Glutamatergic neuron (in vitro differentiated cells): ENCODE measurements around the gene CRIP1. TPM values are rescaled to one million over a fixed set of nuclear protein-coding genes. Genes with fewer than 3 reads are reported as not detected.

Experiments
- DNase-seq: peaks from one replicate; pipeline ENCODE4 v3.0.0; 2022
- H3K27ac Mint-ChIP-seq: one replicate; pipeline ENCODE4 v1.8.0; 2020; ENCODE audit warnings: mild to moderate bottlenecking, mixed read lengths, inconsistent platforms; ENCODE audit not compliant: unreplicated experiment
- H3K27me3 Mint-ChIP-seq: one replicate; pipeline ENCODE4 v1.8.0; 2020; ENCODE audit warnings: mild to moderate bottlenecking, moderate library complexity, mixed read lengths, inconsistent platforms; ENCODE audit not compliant: unreplicated experiment
- H3K36me3 Mint-ChIP-seq: one replicate; pipeline ENCODE4 v1.8.0; 2020; ENCODE audit warnings: mild to moderate bottlenecking, mixed read lengths, inconsistent platforms; ENCODE audit not compliant: unreplicated experiment
- H3K4me1 Mint-ChIP-seq: one replicate; pipeline ENCODE4 v1.8.0; 2020; ENCODE audit warnings: mild to moderate bottlenecking, low read depth, mixed read lengths, inconsistent platforms; ENCODE audit not compliant: unreplicated experiment
- H3K4me3 Mint-ChIP-seq: one replicate; pipeline ENCODE4 v1.8.0; 2020; ENCODE audit warnings: mild to moderate bottlenecking, mixed read lengths, inconsistent platforms; ENCODE audit not compliant: unreplicated experiment
- H3K9me3 Mint-ChIP-seq: one replicate; pipeline ENCODE4 v1.8.0; 2020; ENCODE audit warnings: mild to moderate bottlenecking, moderate library complexity, mixed read lengths, inconsistent platforms; ENCODE audit not compliant: unreplicated experiment
- total RNA-seq: library from RNA; stranded (reverse); fragmentation: NEBNext Ultra II Directional; extraction: Animal tissue kit (Norgen Biotek cat#: 25700); gene quantifications from one replicate; pipeline ENCODE4 v1.2.1, GENCODE V29; 2021; ENCODE audit not compliant: unreplicated experiment
- TF ChIP-seq, protein P1 (sequence below): fragments of 200-600 bp; sonication (generic); IDR thresholded peaks from one replicate; pipeline ENCODE4 v1.5.0; 2021; ENCODE audit not compliant: partially characterized antibody, unreplicated experiment

CRIP1 gene
- total RNA-seq, 1 donor from 2014 or later, result 49.3 TPM

DNA sequence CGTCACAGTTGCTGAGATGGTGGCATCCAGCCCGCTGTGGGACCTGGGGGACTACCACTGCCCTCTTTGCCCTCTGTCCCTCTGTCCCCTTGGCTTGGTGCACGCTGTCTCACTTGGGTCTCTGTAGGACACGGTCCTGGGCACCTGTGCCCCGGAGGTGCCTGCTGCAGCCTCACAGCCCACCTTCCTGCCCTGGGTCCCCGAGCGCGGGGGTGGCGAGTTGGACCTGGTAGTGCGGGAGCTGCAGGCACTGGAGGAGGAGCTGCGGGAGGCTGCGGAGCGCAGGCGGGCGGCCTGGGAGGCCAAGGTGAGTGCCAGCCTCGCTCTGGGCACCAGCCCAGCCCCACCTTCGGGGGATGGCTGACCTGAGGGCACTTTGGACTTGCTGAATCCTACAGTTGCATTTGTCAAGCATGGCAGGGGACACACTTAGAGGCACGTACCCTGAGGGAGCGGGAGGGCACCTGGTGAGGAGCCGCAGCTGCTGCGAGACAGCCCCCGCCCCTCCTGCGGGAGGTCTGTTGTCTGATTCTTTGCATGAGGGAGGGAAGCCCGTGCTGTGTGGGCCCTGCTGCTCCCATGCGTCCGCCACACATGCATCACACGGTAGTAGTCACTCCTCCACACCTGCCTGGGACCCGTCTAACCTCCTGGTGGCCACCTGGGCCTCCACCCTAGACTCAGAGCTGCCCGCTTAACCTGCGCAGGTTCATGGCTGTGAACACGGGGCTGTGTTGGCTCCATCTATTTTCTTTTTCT, 11.2 kb downstream of the CRIP1 start:
- Mint-ChIP-seq H3K4me3 (peak overlapping the region; percentile 25), H3K27ac (peak overlapping the region; percentile 64), H3K36me3 (no peaks in the 10 kb centered on the region), H3K9me3 (peaks cover 2% of the 10 kb centered on the region), H3K4me1 (peaks cover 3% of the 10 kb centered on the region), H3K27me3 (peaks cover 9% of the 10 kb centered on the region)
- peak; percentile 29 for DNase-seq
- TF ChIP-seq, protein P1, sequence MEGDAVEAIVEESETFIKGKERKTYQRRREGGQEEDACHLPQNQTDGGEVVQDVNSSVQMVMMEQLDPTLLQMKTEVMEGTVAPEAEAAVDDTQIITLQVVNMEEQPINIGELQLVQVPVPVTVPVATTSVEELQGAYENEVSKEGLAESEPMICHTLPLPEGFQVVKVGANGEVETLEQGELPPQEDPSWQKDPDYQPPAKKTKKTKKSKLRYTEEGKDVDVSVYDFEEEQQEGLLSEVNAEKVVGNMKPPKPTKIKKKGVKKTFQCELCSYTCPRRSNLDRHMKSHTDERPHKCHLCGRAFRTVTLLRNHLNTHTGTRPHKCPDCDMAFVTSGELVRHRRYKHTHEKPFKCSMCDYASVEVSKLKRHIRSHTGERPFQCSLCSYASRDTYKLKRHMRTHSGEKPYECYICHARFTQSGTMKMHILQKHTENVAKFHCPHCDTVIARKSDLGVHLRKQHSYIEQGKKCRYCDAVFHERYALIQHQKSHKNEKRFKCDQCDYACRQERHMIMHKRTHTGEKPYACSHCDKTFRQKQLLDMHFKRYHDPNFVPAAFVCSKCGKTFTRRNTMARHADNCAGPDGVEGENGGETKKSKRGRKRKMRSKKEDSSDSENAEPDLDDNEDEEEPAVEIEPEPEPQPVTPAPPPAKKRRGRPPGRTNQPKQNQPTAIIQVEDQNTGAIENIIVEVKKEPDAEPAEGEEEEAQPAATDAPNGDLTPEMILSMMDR, result no peak

DNA sequence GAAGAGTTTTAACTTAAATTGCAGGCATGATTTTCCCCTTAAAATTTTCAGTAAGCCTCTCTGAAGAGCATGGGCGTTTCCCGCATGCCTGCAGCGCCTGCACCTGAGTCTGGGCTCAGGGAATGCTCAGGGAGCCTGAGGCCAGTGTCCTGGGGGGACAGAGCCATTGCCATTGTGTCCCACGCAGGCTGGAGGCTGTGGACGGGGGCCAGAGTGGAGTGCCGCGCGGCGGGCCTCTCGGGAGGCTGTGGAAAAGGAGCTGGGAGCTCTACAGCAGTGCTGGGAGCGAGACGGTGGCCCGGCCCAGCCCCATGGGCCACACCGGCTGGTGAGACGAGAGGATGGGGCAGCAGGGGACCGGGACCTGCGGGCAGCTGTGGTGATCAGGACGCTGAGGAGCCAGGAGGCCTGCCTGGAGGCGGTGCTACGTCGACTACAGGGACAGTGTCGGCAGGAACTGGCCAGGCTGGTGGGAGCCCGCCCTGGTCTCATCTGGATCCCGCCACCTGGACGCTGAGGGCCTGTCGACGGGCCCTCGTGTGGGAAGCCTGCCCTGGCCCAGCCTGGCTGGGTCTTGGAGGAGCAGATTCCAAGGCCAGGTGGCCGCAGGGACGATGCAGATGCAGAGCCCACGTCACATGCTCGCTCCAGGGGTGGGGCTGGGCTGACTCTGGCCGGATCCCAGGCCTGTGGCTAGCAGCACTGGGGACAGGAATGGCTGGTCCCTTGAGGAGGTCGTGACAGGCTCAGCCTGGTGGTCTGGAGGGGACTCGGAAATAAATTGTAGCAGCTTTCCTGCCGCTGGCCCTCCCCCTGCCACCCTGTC, 12.0 kb downstream of the CRIP1 start:
- peaks cover 3% of the 10 kb centered on the region for H3K4me1 Mint-ChIP-seq
- peak; percentile 72 for DNase-seq
- peaks cover 7% of the 10 kb centered on the region for H3K27me3 Mint-ChIP-seq
- H3K27ac Mint-ChIP-seq, result peak overlapping the region; percentile 64
- peaks cover 4% of the 10 kb centered on the region for H3K9me3 Mint-ChIP-seq
- no peaks in the 10 kb centered on the region for H3K36me3 Mint-ChIP-seq
- TF ChIP-seq, protein P1, result no peak
- H3K4me3 Mint-ChIP-seq, result peak overlapping the region; percentile 25

DNA sequence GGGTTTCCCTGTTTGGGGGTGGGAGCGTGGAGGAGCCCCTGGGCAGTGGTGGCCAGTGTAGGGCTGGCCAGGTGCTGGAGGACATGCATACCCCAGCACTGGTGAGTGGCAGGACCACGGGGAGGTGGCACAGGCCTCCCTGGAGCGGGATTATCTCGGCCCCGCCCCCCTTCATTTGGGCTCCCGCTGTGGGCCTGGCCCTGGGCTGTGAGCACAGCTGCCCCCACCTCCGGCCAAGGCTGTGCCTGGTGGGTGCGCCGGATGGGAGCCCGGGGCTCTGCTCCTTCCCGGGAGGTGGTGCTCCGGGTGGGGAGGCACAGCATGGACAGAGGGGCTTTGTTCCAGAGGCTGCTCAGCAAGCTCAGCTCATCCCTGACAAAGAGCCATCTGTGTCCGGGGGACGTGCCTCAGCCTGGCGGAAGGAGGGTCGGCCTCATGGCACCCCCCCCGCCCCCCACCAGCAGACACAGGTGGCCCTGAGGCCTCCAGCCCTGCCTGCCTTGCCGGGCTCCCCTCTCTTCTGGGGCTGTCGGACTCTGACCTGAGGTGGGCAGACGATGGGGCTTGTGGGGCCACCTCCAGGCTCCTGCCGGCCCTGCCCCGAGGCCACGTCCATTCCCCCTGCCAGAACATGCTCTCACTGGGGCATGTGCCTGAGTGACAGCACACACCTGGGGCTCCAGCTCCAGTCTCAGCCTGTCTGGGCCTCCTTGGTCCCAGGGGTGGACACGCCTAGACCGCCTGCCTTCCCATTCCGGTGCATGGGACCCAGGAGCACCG, 12.8 kb downstream of the CRIP1 start:
- H3K27me3 Mint-ChIP-seq, result peaks cover 7% of the 10 kb centered on the region
- DNase-seq, result peak; percentile 52

DNA sequence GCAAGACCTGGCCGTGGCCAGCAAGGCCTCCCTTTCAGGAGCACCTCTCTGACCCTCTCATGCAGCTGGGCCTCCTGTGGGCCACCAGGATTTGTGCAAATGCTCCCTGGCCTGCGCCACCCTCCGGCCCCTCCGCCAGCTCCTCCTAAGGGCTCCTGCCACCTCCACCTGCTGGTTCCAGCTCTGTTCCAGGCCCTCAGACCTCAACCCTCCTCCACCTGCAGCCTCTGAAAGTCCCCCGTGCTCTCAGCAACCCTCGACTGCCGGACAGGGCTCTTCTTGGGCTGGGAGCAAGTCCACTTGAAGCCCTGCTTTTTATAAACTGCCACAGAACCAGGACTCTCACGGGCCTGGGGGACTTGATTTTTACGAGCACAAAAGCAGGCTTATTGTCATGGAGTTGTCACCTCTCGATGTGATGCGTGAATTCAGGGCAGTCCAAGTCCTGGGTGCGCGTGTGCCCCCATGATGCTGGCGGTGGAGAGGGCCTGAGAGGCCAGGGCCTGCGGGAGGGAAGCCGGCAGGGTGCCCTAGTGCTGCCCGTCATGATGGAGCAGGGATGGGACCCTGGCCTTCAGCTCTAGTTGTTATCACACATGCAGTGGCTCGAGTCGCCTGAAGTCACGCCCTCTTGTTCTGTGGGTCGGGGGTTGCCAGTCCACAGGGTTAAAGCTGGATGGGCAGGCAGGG, 13.5 kb downstream of the CRIP1 start:
- Mint-ChIP-seq H3K4me1 (peaks cover 3% of the 10 kb centered on the region), H3K4me3 (no peak overlapping the region), H3K36me3 (no peaks in the 10 kb centered on the region), H3K27me3 (peaks cover 7% of the 10 kb centered on the region), H3K27ac (peak overlapping the region; percentile 80), H3K9me3 (peaks cover 5% of the 10 kb centered on the region)
- peak; percentile 21 for DNase-seq
- TF ChIP-seq, protein P1, result no peak

More for the DNA sequence above, 12.8 kb downstream of the CRIP1 start:
- H3K4me3 Mint-ChIP-seq, result no peak overlapping the region
- peak overlapping the region; percentile 80 for H3K27ac Mint-ChIP-seq
- peaks cover 5% of the 10 kb centered on the region for H3K9me3 Mint-ChIP-seq
- H3K36me3 Mint-ChIP-seq, result no peaks in the 10 kb centered on the region
- TF ChIP-seq, protein P1, result no peak
- peaks cover 3% of the 10 kb centered on the region for H3K4me1 Mint-ChIP-seq
